Activated naive CD4-positive, alpha-beta T cell treated with anti-CD3 and anti-CD28 coated beads, Interleukin-2, amount 50 U/mL, for 24 hours (primary cell): ENCODE measurements around the gene GNG12.

Experiments used
- H3K27ac Mint-ChIP-seq: one replicate; pipeline ENCODE4 v1.8.0; 2021; ENCODE audit warnings: mild to moderate bottlenecking, mixed read lengths
- H3K27me3 Mint-ChIP-seq: one replicate; pipeline ENCODE4 v1.8.0; 2021; ENCODE audit warnings: mixed read lengths
- H3K36me3 Mint-ChIP-seq: one replicate; pipeline ENCODE4 v1.8.0; 2021; ENCODE audit warnings: mixed read lengths
- H3K4me1 Mint-ChIP-seq: one replicate; pipeline ENCODE4 v1.8.0; 2021; ENCODE audit warnings: mixed read lengths
- H3K4me3 Mint-ChIP-seq: one replicate; pipeline ENCODE4 v1.8.0; 2021; ENCODE audit warnings: mild to moderate bottlenecking, mixed read lengths
- H3K9me3 Mint-ChIP-seq: one replicate; pipeline ENCODE4 v1.8.0; 2021; ENCODE audit warnings: mixed read lengths

GNG12 gene

GRCh38 chr1:67713057-67713846, 120.0 kb downstream of the GNG12 start:
- no peak overlapping the region for H3K4me3 Mint-ChIP-seq
- H3K9me3 Mint-ChIP-seq, result no peaks in the 10 kb centered on the region
- no peaks in the 10 kb centered on the region for H3K27me3 Mint-ChIP-seq
- H3K36me3 Mint-ChIP-seq, result no peaks in the 10 kb centered on the region
- no peaks in the 10 kb centered on the region for H3K4me1 Mint-ChIP-seq
- H3K27ac Mint-ChIP-seq, result no peak overlapping the region

GRCh38 chr1:67711855-67712212, 121.4 kb downstream of the GNG12 start:
- Mint-ChIP-seq H3K27ac (no peak overlapping the region), H3K4me1 (no peaks in the 10 kb centered on the region), H3K36me3 (no peaks in the 10 kb centered on the region), H3K9me3 (no peaks in the 10 kb centered on the region), H3K4me3 (no peak overlapping the region), H3K27me3 (no peaks in the 10 kb centered on the region)

GRCh38 chr1:67711158-67711854, 122.0 kb downstream of the GNG12 start:
- Mint-ChIP-seq H3K9me3 (no peaks in the 10 kb centered on the region), H3K27ac (peak overlapping the region; percentile 20), H3K36me3 (no peaks in the 10 kb centered on the region), H3K4me3 (no peak overlapping the region), H3K27me3 (no peaks in the 10 kb centered on the region), H3K4me1 (no peaks in the 10 kb centered on the region)

- H3K27me3 Mint-ChIP-seq, result no peaks in the 10 kb centered on the region
- no peaks in the 10 kb centered on the region for H3K4me1 Mint-ChIP-seq
- H3K27ac Mint-ChIP-seq, result peak overlapping the region; percentile 20
Measured at GRCh38 chr1:67710417-67710816, 122.8 kb downstream of the GNG12 start.

GRCh38 chr1:67708606-67709005, 124.7 kb downstream of the GNG12 start:
- H3K36me3 Mint-ChIP-seq, result no peaks in the 10 kb centered on the region

More at GRCh38 chr1:67710417-67710816, 122.8 kb downstream of the GNG12 start:
- Mint-ChIP-seq H3K9me3 (no peaks in the 10 kb centered on the region), H3K4me3 (no peak overlapping the region), H3K36me3 (no peaks in the 10 kb centered on the region)

GRCh38 chr1:67705735-67706453, 127.4 kb downstream of the GNG12 start:
- Mint-ChIP-seq H3K4me1 (peaks cover 5% of the 10 kb centered on the region), H3K4me3 (no peak overlapping the region), H3K27me3 (no peaks in the 10 kb centered on the region), H3K9me3 (no peaks in the 10 kb centered on the region), H3K27ac (no peak overlapping the region), H3K36me3 (no peaks in the 10 kb centered on the region)

More at GRCh38 chr1:67708606-67709005, 124.7 kb downstream of the GNG12 start:
- no peak overlapping the region for H3K4me3 Mint-ChIP-seq
- H3K4me1 Mint-ChIP-seq, result no peaks in the 10 kb centered on the region
- no peak overlapping the region for H3K27ac Mint-ChIP-seq
- no peaks in the 10 kb centered on the region for H3K9me3 Mint-ChIP-seq
- no peaks in the 10 kb centered on the region for H3K27me3 Mint-ChIP-seq

GRCh38 chr1:67704351-67704750, 128.9 kb downstream of the GNG12 start:
- peaks cover 11% of the 10 kb centered on the region for H3K4me1 Mint-ChIP-seq
- H3K4me3 Mint-ChIP-seq, result no peak overlapping the region
- no peaks in the 10 kb centered on the region for H3K27me3 Mint-ChIP-seq
- H3K36me3 Mint-ChIP-seq, result no peaks in the 10 kb centered on the region
- H3K9me3 Mint-ChIP-seq, result no peaks in the 10 kb centered on the region
- H3K27ac Mint-ChIP-seq, result no peak overlapping the region

GRCh38 chr1:67701876-67702275, 131.4 kb downstream of the GNG12 start:
- Mint-ChIP-seq H3K36me3 (no peaks in the 10 kb centered on the region), H3K9me3 (no peaks in the 10 kb centered on the region), H3K27ac (no peak overlapping the region), H3K27me3 (no peaks in the 10 kb centered on the region), H3K4me1 (peaks cover 11% of the 10 kb centered on the region), H3K4me3 (no peak overlapping the region)

GRCh38 chr1:67700692-67701410, 132.4 kb downstream of the GNG12 start:
- Mint-ChIP-seq H3K9me3 (no peaks in the 10 kb centered on the region), H3K27me3 (no peaks in the 10 kb centered on the region), H3K36me3 (no peaks in the 10 kb centered on the region), H3K27ac (no peak overlapping the region), H3K4me3 (no peak overlapping the region), H3K4me1 (peaks cover 11% of the 10 kb centered on the region)

GRCh38 chr1:67700220-67700619, 133.0 kb downstream of the GNG12 start:
- H3K27me3 Mint-ChIP-seq, result no peaks in the 10 kb centered on the region

GRCh38 chr1:67696708-67697107, 136.6 kb downstream of the GNG12 start:
- Mint-ChIP-seq H3K4me3 (no peak overlapping the region), H3K27me3 (no peaks in the 10 kb centered on the region), H3K9me3 (no peaks in the 10 kb centered on the region), H3K36me3 (no peaks in the 10 kb centered on the region), H3K27ac (no peak overlapping the region), H3K4me1 (peaks cover 11% of the 10 kb centered on the region)

More at GRCh38 chr1:67700220-67700619, 133.0 kb downstream of the GNG12 start:
- Mint-ChIP-seq H3K4me1 (peaks cover 11% of the 10 kb centered on the region), H3K9me3 (no peaks in the 10 kb centered on the region), H3K27ac (no peak overlapping the region), H3K4me3 (no peak overlapping the region), H3K36me3 (no peaks in the 10 kb centered on the region)

- peaks cover 8% of the 10 kb centered on the region for H3K4me1 Mint-ChIP-seq
Measured at GRCh38 chr1:67695963-67696362, 137.3 kb downstream of the GNG12 start.

GRCh38 chr1:67691712-67692111, 141.6 kb downstream of the GNG12 start:
- Mint-ChIP-seq H3K9me3 (no peaks in the 10 kb centered on the region), H3K27ac (no peak overlapping the region), H3K4me3 (no peak overlapping the region), H3K4me1 (peaks cover 22% of the 10 kb centered on the region), H3K27me3 (no peaks in the 10 kb centered on the region), H3K36me3 (peaks cover 21% of the 10 kb centered on the region)

More at GRCh38 chr1:67695963-67696362, 137.3 kb downstream of the GNG12 start:
- Mint-ChIP-seq H3K36me3 (peaks cover 1% of the 10 kb centered on the region), H3K27me3 (no peaks in the 10 kb centered on the region), H3K4me3 (no peak overlapping the region), H3K9me3 (no peaks in the 10 kb centered on the region), H3K27ac (no peak overlapping the region)

- H3K36me3 Mint-ChIP-seq, result peaks cover 24% of the 10 kb centered on the region
- peaks cover 25% of the 10 kb centered on the region for H3K4me1 Mint-ChIP-seq
- no peaks in the 10 kb centered on the region for H3K27me3 Mint-ChIP-seq
- H3K27ac Mint-ChIP-seq, result no peak overlapping the region
- H3K9me3 Mint-ChIP-seq, result no peaks in the 10 kb centered on the region
- no peak overlapping the region for H3K4me3 Mint-ChIP-seq
Measured at GRCh38 chr1:67690411-67690810, 142.9 kb downstream of the GNG12 start.

GRCh38 chr1:67690018-67690363, 143.3 kb downstream of the GNG12 start:
- H3K36me3 Mint-ChIP-seq, result peaks cover 25% of the 10 kb centered on the region
- no peak overlapping the region for H3K4me3 Mint-ChIP-seq
- H3K4me1 Mint-ChIP-seq, result peaks cover 26% of the 10 kb centered on the region
- no peaks in the 10 kb centered on the region for H3K9me3 Mint-ChIP-seq
- no peak overlapping the region for H3K27ac Mint-ChIP-seq
- no peaks in the 10 kb centered on the region for H3K27me3 Mint-ChIP-seq
